ENCODE measurements around the gene IL1RAPL1. TPM values are rescaled to one million over a fixed set of nuclear protein-coding genes. Genes with fewer than 3 reads are reported as not detected.

Gene IL1RAPL1
- total RNA-seq, 1 donor from 2014 or later: not detected

- DNase-seq (ENCODE audit: low read depth): no peak
Measured at GRCh38 chrX:29726811-29727210, 1139.6 kb downstream of the IL1RAPL1 start.

GRCh38 chrX:29728639-29729038, 1141.4 kb downstream of the IL1RAPL1 start:
- DNase-seq (ENCODE audit: low read depth): no peak

GRCh38 chrX:29744966-29745365, 1157.7 kb downstream of the IL1RAPL1 start:
- no peak for DNase-seq (ENCODE audit: low read depth)

GRCh38 chrX:29746326-29746725, 1159.1 kb downstream of the IL1RAPL1 start:
- peak; percentile 26 for DNase-seq (ENCODE audit: low read depth)

- no peak for DNase-seq (ENCODE audit: low read depth)
Measured at GRCh38 chrX:29762006-29762405, 1174.8 kb downstream of the IL1RAPL1 start.

GRCh38 chrX:29775890-29776289, 1188.6 kb downstream of the IL1RAPL1 start:
- no peak for DNase-seq (ENCODE audit: low read depth)

GRCh38 chrX:29787656-29788055, 1200.4 kb downstream of the IL1RAPL1 start:
- DNase-seq (ENCODE audit: low read depth): no peak

GRCh38 chrX:29788991-29789699, 1201.9 kb downstream of the IL1RAPL1 start:
- no peak for DNase-seq (ENCODE audit: low read depth)

GRCh38 chrX:29792335-29792734, 1205.1 kb downstream of the IL1RAPL1 start:
- no peak for DNase-seq (ENCODE audit: low read depth)

- no peak for DNase-seq (ENCODE audit: low read depth)
Measured at GRCh38 chrX:29797156-29797555, 1209.9 kb downstream of the IL1RAPL1 start.

- no peak for DNase-seq (ENCODE audit: low read depth)
Measured at GRCh38 chrX:29798469-29798868, 1211.2 kb downstream of the IL1RAPL1 start.

- no peak for DNase-seq (ENCODE audit: low read depth)
Measured at GRCh38 chrX:29813174-29813573, 1225.9 kb downstream of the IL1RAPL1 start.

GRCh38 chrX:29824176-29824906, 1237.1 kb downstream of the IL1RAPL1 start:
- no peak for DNase-seq (ENCODE audit: low read depth)

- no peak for DNase-seq (ENCODE audit: low read depth)
Measured at GRCh38 chrX:29826742-29827141, 1239.5 kb downstream of the IL1RAPL1 start.

GRCh38 chrX:29834311-29834710, 1247.1 kb downstream of the IL1RAPL1 start:
- no peak for DNase-seq (ENCODE audit: low read depth)

- DNase-seq (ENCODE audit: low read depth): no peak
Measured at GRCh38 chrX:29834764-29835163, 1247.5 kb downstream of the IL1RAPL1 start.

- no peak for DNase-seq (ENCODE audit: low read depth)
Measured at GRCh38 chrX:29841750-29842149, 1254.5 kb downstream of the IL1RAPL1 start.

GRCh38 chrX:29842552-29842951, 1255.3 kb downstream of the IL1RAPL1 start:
- DNase-seq (ENCODE audit: low read depth): no peak

GRCh38 chrX:29851857-29852605, 1264.8 kb downstream of the IL1RAPL1 start:
- DNase-seq (ENCODE audit: low read depth): no peak

- peak; percentile 3 for DNase-seq (ENCODE audit: low read depth)
Measured at GRCh38 chrX:29852767-29853166, 1265.5 kb downstream of the IL1RAPL1 start.

- peak; percentile 53 for DNase-seq (ENCODE audit: low read depth)
Measured at GRCh38 chrX:29858714-29859113, 1271.5 kb downstream of the IL1RAPL1 start.

- DNase-seq (ENCODE audit: low read depth): no peak
Measured at GRCh38 chrX:29862126-29862677, 1275.0 kb downstream of the IL1RAPL1 start.

Data from myocyte (in vitro differentiated cells).